Thyroid gland (tissue), 4 donors: Measurements from ENCODE around the gene PPP2R2D. TPM values are rescaled to one million over a fixed set of nuclear protein-coding genes. Genes with fewer than 3 reads are reported as not detected.
"Not testable (repeated sequence)": the region's sequence is repeated elsewhere in the genome, so short reads cannot be mapped to it uniquely, and the experiment has no call there.

Source experiments
- DNase-seq, 2 donors: peaks; one replicate each; pipeline ENCODE4 v3.0.0-alpha.2; 2019
- H3K27ac ChIP-seq, 3 donors: fragments of 200-600 bp; sonication (generic); 1 replicate in 2 of 3; 2 replicates in 1 of 3; pipeline ENCODE4 v1.5.1; 2016 to 2019; ENCODE audit warnings: mild to moderate bottlenecking in 1 of 3, moderate library complexity in 1 of 3
- H3K27me3 ChIP-seq: fragments of 200-600 bp; sonication (generic); one replicate; pipeline ENCODE4 v1.5.1; 2019
- H3K36me3 ChIP-seq, 2 donors: fragments of 200-600 bp; sonication (generic); one replicate each; pipeline ENCODE4 v1.5.1; 2016 to 2019
- H3K4me1 ChIP-seq, 2 donors: fragments of 200-600 bp; sonication (generic); one replicate each; pipeline ENCODE4 v1.5.1; 2017 to 2019
- H3K4me3 ChIP-seq, 3 donors: fragments of 200-600 bp; sonication (generic); replicated peaks in 1 of 3; 1 replicate in 2 of 3; 2 replicates in 1 of 3; pipeline ENCODE4 v1.5.1; 2016; ENCODE audit warnings: mild to moderate bottlenecking in 1 of 3
- H3K9me3 ChIP-seq: fragments of 200-600 bp; sonication (generic); one replicate; pipeline ENCODE4 v1.5.1; 2017
- CTCF ChIP-seq, 6 experiments: fragments of 200-600 bp in 3 of 6; fragments of 450-650 bp in 3 of 6; sonication (generic) in 3 of 6; IDR thresholded peaks; one replicate each; pipeline ENCODE4 v1.5.1; 2016 to 2019; ENCODE audit warnings: antibody characterized with exemption in 6 of 6, mild to moderate bottlenecking in 2 of 6, inconsistent platforms in 1 of 6, moderate library complexity in 1 of 6
- POLR2A ChIP-seq, 2 donors: fragments of 450-650 bp; IDR thresholded peaks; one replicate each; pipeline ENCODE4 v1.6.1; 2017; ENCODE audit warnings: antibody characterized with exemption in 2 of 2, mild to moderate bottlenecking in 2 of 2, moderate library complexity in 1 of 2
- WGBS, 2 donors: methylation state at CpG; one replicate each; pipeline ENCODE4 v1.1.5; 2017; 5-methylcytosine and 5-hydroxymethylcytosine counted together
- intact Hi-C: fragments of 100-400 bp; cut with DNase I; formaldehyde crosslinking; loops from one replicate; pipeline ENCODE4 v1.15.1; 2023
- total RNA-seq, 4 donors: library from RNA; depleted of rRNA; stranded (reverse); fragments of >200 nt; gene quantifications; one replicate each; pipeline ENCODE4 v1.2.3, GENCODE V29; 2016

Gene PPP2R2D
- total RNA-seq, 4 donors from 2014 or later: 32.3 to 38.7 (median 33.9) TPM

- H3K4me1 ChIP-seq: peaks cover 0 to 1% of the 10 kb centered on the region in 2 donors
- H3K27ac ChIP-seq: no peak overlapping the region
- no peak overlapping the region for H3K4me3 ChIP-seq
- no peak for TF ChIP-seq CTCF (IDR thresholded peaks at IDR 0.05)
- WGBS, 2 donors: 74 to 81% methylated on average over 7 to 10 of the region's 13 CpGs
- H3K9me3 ChIP-seq: no peaks in the 10 kb centered on the region
- intact Hi-C loops: no loop called here
- no peaks in the 10 kb centered on the region for H3K27me3 ChIP-seq
- no peak for DNase-seq
- H3K36me3 ChIP-seq: no peaks in the 10 kb centered on the region
These were observed 20.7 kb upstream of the PPP2R2D start for GRCh38 chr10:131880016-131880590.

GRCh38 chr10:131881104-131881880 lies 19.5 kb upstream of the PPP2R2D start:
- no peak for DNase-seq
- Histone ChIP-seq H3K27me3 (no peaks in the 10 kb centered on the region), H3K36me3 (no peaks in the 10 kb centered on the region), H3K4me3 (no peak overlapping the region), H3K4me1 (peaks cover 0 to 8% of the 10 kb centered on the region in 2 donors), H3K27ac (no peak overlapping the region), H3K9me3 (no peaks in the 10 kb centered on the region)
- intact Hi-C loops: no loop called here
- no peak for TF ChIP-seq CTCF (IDR thresholded peaks at IDR 0.05)
- TF ChIP-seq POLR2A (IDR thresholded peaks at IDR 0.05): no peak
- WGBS, 2 donors: 88 to 91% methylated on average over 14 to 15 of the region's 15 CpGs

GRCh38 chr10:131882151-131882550 lies 18.7 kb upstream of the PPP2R2D start:
- TF ChIP-seq POLR2A (IDR thresholded peaks at IDR 0.05): no peak
- TF ChIP-seq CTCF (IDR thresholded peaks at IDR 0.05): no peak
- WGBS, 2 donors: 85 to 93% methylated on average over 5 to 8 of the region's 8 CpGs
- Histone ChIP-seq H3K4me1 (peaks cover 0 to 8% of the 10 kb centered on the region in 2 donors), H3K27ac (no peak overlapping the region), H3K4me3 (no peak overlapping the region), H3K27me3 (no peaks in the 10 kb centered on the region), H3K36me3 (no peaks in the 10 kb centered on the region), H3K9me3 (no peaks in the 10 kb centered on the region)
- intact Hi-C loops: no loop called here
- DNase-seq: no peak

GRCh38 chr10:131882590-131883451 lies 18.0 kb upstream of the PPP2R2D start:
- no peak overlapping the region for H3K27ac ChIP-seq
- H3K4me3 ChIP-seq: no peak overlapping the region
- no peaks in the 10 kb centered on the region for H3K27me3 ChIP-seq
- no peaks in the 10 kb centered on the region for H3K36me3 ChIP-seq
- H3K9me3 ChIP-seq: no peaks in the 10 kb centered on the region
- intact Hi-C loops: no loop called here
- no peak for DNase-seq
- WGBS, 2 donors: 85 to 93% methylated on average over 10 of the region's 10 CpGs
- H3K4me1 ChIP-seq: peaks cover 0 to 8% of the 10 kb centered on the region in 2 donors
- no peak for TF ChIP-seq CTCF (IDR thresholded peaks at IDR 0.05)
- TF ChIP-seq POLR2A (IDR thresholded peaks at IDR 0.05): no peak

GRCh38 chr10:131883621-131884393 lies 17.0 kb upstream of the PPP2R2D start:
- H3K4me3 ChIP-seq, H3K4me1 ChIP-seq, H3K9me3 ChIP-seq, DNase-seq, H3K27ac ChIP-seq, H3K36me3 ChIP-seq, H3K27me3 ChIP-seq: not testable (repeated sequence)
- 42 to 56% methylated on average over 5 of the region's 7 CpGs for WGBS, 2 donors
- intact Hi-C loops: loop anchor here (2.0 kb wide), 1 partner anchor 139 kb away; no protein-coding TSS in a partner anchor
